Measurements from ENCODE around the gene PPT2. TPM values are rescaled to one million over a fixed set of nuclear protein-coding genes. Genes with fewer than 3 reads are reported as not detected.
A peak's percentile ranks its signal among the peaks of the same experiment; 100 is the strongest.

The PPT2 gene
- total and polyA plus RNA-seq, 2 of the 13 experiments (the other 11 are each of a cell fraction or from before 2014, with no cell fraction given), result 39.2 to 61.8 TPM

GRCh38 chr6:32195652-32195901 lies 41.6 kb downstream of the PPT2 start (continued):
- TF ChIP-seq ZNF292 (CRISPR knock-in tag; IDR thresholded peaks at IDR 0.05; ENCODE audit: borderline replicate concordance, low read depth) (no peak), MED13 (CRISPR knock-in tag; IDR thresholded peaks at IDR 0.05) (no peak), SP5 (CRISPR knock-in tag; IDR thresholded peaks at IDR 0.05; ENCODE audit: borderline replicate concordance, low read depth) (peak; percentile 75; the same call in 1 of the 2 replicates), JUND (CRISPR knock-in tag; IDR thresholded peaks at IDR 0.05) (no peak), ZMYM4 (CRISPR knock-in tag; IDR thresholded peaks at IDR 0.05) (no peak), ZNF431 (CRISPR knock-in tag; IDR thresholded peaks at IDR 0.05; ENCODE audit: borderline replicate concordance, low read depth) (no peak), SNRNP70 (IDR thresholded peaks at IDR 0.05; ENCODE audit: low read depth, low read length) (no peak), RARG (CRISPR knock-in tag; IDR thresholded peaks at IDR 0.05; ENCODE audit: low read depth) (no peak), KDM2A (CRISPR knock-in tag; IDR thresholded peaks at IDR 0.05; ENCODE audit: borderline replicate concordance, low read depth) (no peak), MYC (CRISPR knock-in tag; IDR thresholded peaks at IDR 0.05; ENCODE audit: borderline replicate concordance) (no peak), ZNF234 (CRISPR knock-in tag; conservative IDR thresholded peaks at IDR 0.05) (no peak), ZNF33B (CRISPR knock-in tag; IDR thresholded peaks at IDR 0.05) (no peak)
- TF ChIP-seq, protein P1, sequence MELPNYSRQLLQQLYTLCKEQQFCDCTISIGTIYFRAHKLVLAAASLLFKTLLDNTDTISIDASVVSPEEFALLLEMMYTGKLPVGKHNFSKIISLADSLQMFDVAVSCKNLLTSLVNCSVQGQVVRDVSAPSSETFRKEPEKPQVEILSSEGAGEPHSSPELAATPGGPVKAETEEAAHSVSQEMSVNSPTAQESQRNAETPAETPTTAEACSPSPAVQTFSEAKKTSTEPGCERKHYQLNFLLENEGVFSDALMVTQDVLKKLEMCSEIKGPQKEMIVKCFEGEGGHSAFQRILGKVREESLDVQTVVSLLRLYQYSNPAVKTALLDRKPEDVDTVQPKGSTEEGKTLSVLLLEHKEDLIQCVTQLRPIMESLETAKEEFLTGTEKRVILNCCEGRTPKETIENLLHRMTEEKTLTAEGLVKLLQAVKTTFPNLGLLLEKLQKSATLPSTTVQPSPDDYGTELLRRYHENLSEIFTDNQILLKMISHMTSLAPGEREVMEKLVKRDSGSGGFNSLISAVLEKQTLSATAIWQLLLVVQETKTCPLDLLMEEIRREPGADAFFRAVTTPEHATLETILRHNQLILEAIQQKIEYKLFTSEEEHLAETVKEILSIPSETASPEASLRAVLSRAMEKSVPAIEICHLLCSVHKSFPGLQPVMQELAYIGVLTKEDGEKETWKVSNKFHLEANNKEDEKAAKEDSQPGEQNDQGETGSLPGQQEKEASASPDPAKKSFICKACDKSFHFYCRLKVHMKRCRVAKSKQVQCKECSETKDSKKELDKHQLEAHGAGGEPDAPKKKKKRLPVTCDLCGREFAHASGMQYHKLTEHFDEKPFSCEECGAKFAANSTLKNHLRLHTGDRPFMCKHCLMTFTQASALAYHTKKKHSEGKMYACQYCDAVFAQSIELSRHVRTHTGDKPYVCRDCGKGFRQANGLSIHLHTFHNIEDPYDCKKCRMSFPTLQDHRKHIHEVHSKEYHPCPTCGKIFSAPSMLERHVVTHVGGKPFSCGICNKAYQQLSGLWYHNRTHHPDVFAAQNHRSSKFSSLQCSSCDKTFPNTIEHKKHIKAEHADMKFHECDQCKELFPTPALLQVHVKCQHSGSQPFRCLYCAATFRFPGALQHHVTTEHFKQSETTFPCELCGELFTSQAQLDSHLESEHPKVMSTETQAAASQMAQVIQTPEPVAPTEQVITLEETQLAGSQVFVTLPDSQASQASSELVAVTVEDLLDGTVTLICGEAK (IDR thresholded peaks at IDR 0.05), result no peak
- TF ChIP-seq, protein P1 (CRISPR knock-in tag; IDR thresholded peaks at IDR 0.05), result no peak
- TF ChIP-seq, protein P2, sequence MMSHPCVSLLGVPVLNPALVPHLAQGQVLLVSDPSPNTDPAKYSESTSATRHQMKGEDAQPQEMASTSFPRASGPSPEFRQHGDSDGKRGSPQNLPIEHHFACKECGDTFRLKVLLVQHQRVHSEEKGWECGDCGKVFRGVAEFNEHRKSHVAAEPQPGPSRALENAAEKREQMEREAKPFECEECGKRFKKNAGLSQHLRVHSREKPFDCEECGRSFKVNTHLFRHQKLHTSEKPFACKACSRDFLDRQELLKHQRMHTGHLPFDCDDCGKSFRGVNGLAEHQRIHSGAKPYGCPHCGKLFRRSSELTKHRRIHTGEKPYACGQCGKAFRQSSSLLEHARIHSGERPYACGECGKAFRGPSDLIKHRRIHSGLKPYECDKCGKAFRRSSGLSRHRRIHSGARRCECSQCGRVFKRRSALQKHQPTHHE (CRISPR knock-in tag; IDR thresholded peaks at IDR 0.05; ENCODE audit: borderline replicate concordance), result no peak
- TF ChIP-seq, protein P3, sequence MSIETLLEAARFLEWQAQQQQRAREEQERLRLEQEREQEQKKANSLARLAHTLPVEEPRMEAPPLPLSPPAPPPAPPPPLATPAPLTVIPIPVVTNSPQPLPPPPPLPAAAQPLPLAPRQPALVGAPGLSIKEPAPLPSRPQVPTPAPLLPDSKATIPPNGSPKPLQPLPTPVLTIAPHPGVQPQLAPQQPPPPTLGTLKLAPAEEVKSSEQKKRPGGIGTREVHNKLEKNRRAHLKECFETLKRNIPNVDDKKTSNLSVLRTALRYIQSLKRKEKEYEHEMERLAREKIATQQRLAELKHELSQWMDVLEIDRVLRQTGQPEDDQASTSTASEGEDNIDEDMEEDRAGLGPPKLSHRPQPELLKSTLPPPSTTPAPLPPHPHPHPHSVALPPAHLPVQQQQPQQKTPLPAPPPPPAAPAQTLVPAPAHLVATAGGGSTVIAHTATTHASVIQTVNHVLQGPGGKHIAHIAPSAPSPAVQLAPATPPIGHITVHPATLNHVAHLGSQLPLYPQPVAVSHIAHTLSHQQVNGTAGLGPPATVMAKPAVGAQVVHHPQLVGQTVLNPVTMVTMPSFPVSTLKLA (IDR thresholded peaks at IDR 0.05), result peak; percentile 88
- TF ChIP-seq, protein P4, sequence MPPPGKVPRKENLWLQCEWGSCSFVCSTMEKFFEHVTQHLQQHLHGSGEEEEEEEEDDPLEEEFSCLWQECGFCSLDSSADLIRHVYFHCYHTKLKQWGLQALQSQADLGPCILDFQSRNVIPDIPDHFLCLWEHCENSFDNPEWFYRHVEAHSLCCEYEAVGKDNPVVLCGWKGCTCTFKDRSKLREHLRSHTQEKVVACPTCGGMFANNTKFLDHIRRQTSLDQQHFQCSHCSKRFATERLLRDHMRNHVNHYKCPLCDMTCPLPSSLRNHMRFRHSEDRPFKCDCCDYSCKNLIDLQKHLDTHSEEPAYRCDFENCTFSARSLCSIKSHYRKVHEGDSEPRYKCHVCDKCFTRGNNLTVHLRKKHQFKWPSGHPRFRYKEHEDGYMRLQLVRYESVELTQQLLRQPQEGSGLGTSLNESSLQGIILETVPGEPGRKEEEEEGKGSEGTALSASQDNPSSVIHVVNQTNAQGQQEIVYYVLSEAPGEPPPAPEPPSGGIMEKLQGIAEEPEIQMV (CRISPR knock-in tag; IDR thresholded peaks at IDR 0.05; ENCODE audit: low read depth), result peak; percentile 99
